Mesendoderm (in vitro differentiated cells): Measurements from ENCODE around the gene POC1A. TPM values are rescaled to one million over a fixed set of nuclear protein-coding genes. Genes with fewer than 3 reads are reported as not detected.

Source experiments
- DNase-seq: peaks from one replicate; pipeline ENCODE4 v3.0.0; 2013
- H2AK5ac ChIP-seq: 2 replicates; pipeline ENCODE4 v1.6.1; 2013; ENCODE audit warnings: low read length, inconsistent platforms
- H2BK120ac ChIP-seq: 2 replicates; pipeline ENCODE4 v1.6.1; 2013; ENCODE audit warnings: low read depth, mild to moderate bottlenecking, low read length, moderate library complexity, mixed read lengths
- H2BK15ac ChIP-seq: replicated peaks from 2 replicates; pipeline ENCODE4 v1.6.1; 2013; ENCODE audit warnings: low read depth, mild to moderate bottlenecking, moderate library complexity
- H2BK5ac ChIP-seq: 2 replicates; pipeline ENCODE4 v1.6.1; 2013; ENCODE audit warnings: low read length, inconsistent platforms
- H3K18ac ChIP-seq: 2 replicates; pipeline ENCODE4 v1.6.1; 2013; ENCODE audit warnings: mild to moderate bottlenecking, low read length, mixed read lengths
- H3K23ac ChIP-seq: one replicate; pipeline ENCODE4 v1.6.1; 2013; ENCODE audit warnings: low read length
- H3K27ac ChIP-seq: 2 replicates; pipeline ENCODE4 v1.5.1; 2013; ENCODE audit warnings: low read depth, mild to moderate bottlenecking, inconsistent platforms, low read length, moderate library complexity
- H3K27me3 ChIP-seq: 2 replicates; pipeline ENCODE4 v1.6.1; 2013; ENCODE audit warnings: low read length, control low read depth, mild to moderate bottlenecking, inconsistent platforms; ENCODE audit not compliant: insufficient read depth, poor library complexity
- H3K36me3 ChIP-seq: 2 replicates; pipeline ENCODE4 v1.6.1; 2013; ENCODE audit warnings: low read length, inconsistent platforms; ENCODE audit not compliant: control insufficient read depth, insufficient read depth
- H3K4ac ChIP-seq: one replicate; pipeline ENCODE4 v1.6.1; 2013; ENCODE audit warnings: low read depth, mild to moderate bottlenecking, low read length, moderate library complexity
- H3K4me1 ChIP-seq: 2 replicates; pipeline ENCODE4 v1.6.1; 2013; ENCODE audit warnings: low read depth, low read length, inconsistent platforms; ENCODE audit not compliant: control insufficient read depth
- H3K4me2 ChIP-seq: 2 replicates; pipeline ENCODE4 v1.6.1; 2013; ENCODE audit warnings: low read length
- H3K4me3 ChIP-seq: 2 replicates; pipeline ENCODE4 v1.5.1; 2013; ENCODE audit warnings: mild to moderate bottlenecking, low read length
- H3K56ac ChIP-seq: one replicate; pipeline ENCODE4 v1.6.1; 2013; ENCODE audit warnings: low read length
- H3K79me1 ChIP-seq: 2 replicates; pipeline ENCODE4 v1.6.1; 2013; ENCODE audit warnings: low read length, inconsistent platforms
- H3K79me2 ChIP-seq: 2 replicates; pipeline ENCODE4 v1.6.1; 2013; ENCODE audit warnings: mild to moderate bottlenecking, low read length; ENCODE audit not compliant: control insufficient read depth, insufficient read depth
- H3K9ac ChIP-seq: 2 replicates; pipeline ENCODE4 v1.6.1; 2013; ENCODE audit warnings: low read length, inconsistent platforms
- H4K5ac ChIP-seq: one replicate; pipeline ENCODE4 v1.6.1; 2013; ENCODE audit warnings: low read length
- H4K8ac ChIP-seq: one replicate; pipeline ENCODE4 v1.6.1; 2013; ENCODE audit warnings: low read depth, mild to moderate bottlenecking, control low read depth, low read length, moderate library complexity
- WGBS: extraction: QIAGEN DNeasy Blood & Tissue Kit; methylation state at CpG from one replicate; pipeline ENCODE4 v1.1.7; 2013; ENCODE audit warnings: low lambda C conversion rate, missing lambda C conversion rate; ENCODE audit not compliant: insufficient coverage; ENCODE audit errors: extremely low coverage; 5-methylcytosine and 5-hydroxymethylcytosine counted together
- polyA plus RNA-seq, 2 experiments: library from polyadenylated mRNA; stranded (reverse); fragments of 200-250 nt; gene quantifications; one replicate each; pipeline ENCODE4 v1.2.3, GENCODE V29; 2013

Gene POC1A
- 14.1 TPM for polyA plus RNA-seq (2013, experiment 1 of 2)
- 13.8 TPM for polyA plus RNA-seq (2013, experiment 2 of 2)

- WGBS = no CpG with 5 or more reads among the region's 83 CpGs
- Histone ChIP-seq H3K27ac (peak within 1 kb of the TSS; percentile 37), H3K79me1 (peaks cover 6% of the 10 kb centered on the region), H2BK120ac (no peak within 1 kb of the TSS), H3K4me1 (peaks cover 4% of the 10 kb centered on the region), H2BK5ac (peak within 1 kb of the TSS; percentile 65), H3K79me2 (no peaks in the 10 kb centered on the region), H2BK15ac (no peak within 1 kb of the TSS), H3K4me2 (peak within 1 kb of the TSS; percentile 80), H3K27me3 (no peaks in the 10 kb centered on the region), H3K23ac (no peak within 1 kb of the TSS), H3K18ac (peak within 1 kb of the TSS; percentile 85), H3K4ac (peak within 1 kb of the TSS; percentile 89), H3K56ac (peak within 1 kb of the TSS; percentile 93), H3K9ac (peak within 1 kb of the TSS; percentile 91), H2AK5ac (peak within 1 kb of the TSS; percentile 18), H4K8ac (no peak within 1 kb of the TSS), H3K36me3 (no peaks in the 10 kb centered on the region), H3K4me3 (peak within 1 kb of the TSS; percentile 79), H4K5ac (no peak within 1 kb of the TSS)
- DNase-seq = peak; percentile 98
Observed at GRCh38 chr3:52154135-52155094, at the start of gene POC1A. TSS of gene POC1A (minus strand) at chr3:52154423. CDS start at chr3:52154372, 51 bp downstream.

GRCh38 chr3:52203701-52204100, 49.5 kb upstream of the POC1A start:
- Histone ChIP-seq H3K4me2 (no peak overlapping the region), H4K8ac (no peak overlapping the region), H3K56ac (no peak overlapping the region), H3K79me1 (peaks cover 4% of the 10 kb centered on the region), H3K79me2 (no peaks in the 10 kb centered on the region), H3K27ac (no peak overlapping the region), H2BK5ac (no peak overlapping the region), H3K23ac (no peak overlapping the region), H4K5ac (no peak overlapping the region), H3K18ac (no peak overlapping the region), H3K4ac (no peak overlapping the region), H3K36me3 (peaks cover 22% of the 10 kb centered on the region), H2BK15ac (no peak overlapping the region), H3K4me1 (no peaks in the 10 kb centered on the region), H3K27me3 (no peaks in the 10 kb centered on the region), H2BK120ac (no peak overlapping the region), H3K9ac (no peak overlapping the region), H2AK5ac (no peak overlapping the region), H3K4me3 (no peak overlapping the region)
- WGBS = no CpG with 5 or more reads among the region's 1 CpG
- DNase-seq = no peak

GRCh38 chr3:52202384-52203077, 48.3 kb upstream of the POC1A start:
- no peak overlapping the region for H3K56ac ChIP-seq
- H3K79me2 ChIP-seq = peaks cover 3% of the 10 kb centered on the region
- no peak overlapping the region for H3K27ac ChIP-seq
- no peak overlapping the region for H3K4me2 ChIP-seq
- WGBS = no CpG with 5 or more reads among the region's 4 CpGs
- no peaks in the 10 kb centered on the region for H3K27me3 ChIP-seq
- no peak overlapping the region for H4K8ac ChIP-seq
- peaks cover 16% of the 10 kb centered on the region for H3K36me3 ChIP-seq
- no peak overlapping the region for H3K18ac ChIP-seq
- H3K9ac ChIP-seq = no peak overlapping the region
- H3K4me3 ChIP-seq = no peak overlapping the region
- H3K23ac ChIP-seq = no peak overlapping the region
- DNase-seq = no peak
- H3K79me1 ChIP-seq = peaks cover 7% of the 10 kb centered on the region
- H3K4ac ChIP-seq = no peak overlapping the region
- H2BK15ac ChIP-seq = no peak overlapping the region
- H2AK5ac ChIP-seq = no peak overlapping the region
- H2BK5ac ChIP-seq = no peak overlapping the region
- no peak overlapping the region for H2BK120ac ChIP-seq
- no peaks in the 10 kb centered on the region for H3K4me1 ChIP-seq
- H4K5ac ChIP-seq = no peak overlapping the region

GRCh38 chr3:52200981-52201679, 46.9 kb upstream of the POC1A start:
- no peaks in the 10 kb centered on the region for H3K27me3 ChIP-seq
- no peak overlapping the region for H3K23ac ChIP-seq
- no peak overlapping the region for H3K18ac ChIP-seq
- no peak overlapping the region for H2BK120ac ChIP-seq
- no peak overlapping the region for H2BK15ac ChIP-seq
- H3K4me3 ChIP-seq = no peak overlapping the region
- H4K8ac ChIP-seq = no peak overlapping the region
- H3K4me1 ChIP-seq = no peaks in the 10 kb centered on the region
- no peak overlapping the region for H3K4me2 ChIP-seq
- no peak overlapping the region for H3K27ac ChIP-seq
- no peak overlapping the region for H3K4ac ChIP-seq
- peaks cover 7% of the 10 kb centered on the region for H3K79me1 ChIP-seq
- WGBS = no CpG with 5 or more reads among the region's 5 CpGs
- H3K79me2 ChIP-seq = peaks cover 3% of the 10 kb centered on the region
- H3K36me3 ChIP-seq = peaks cover 14% of the 10 kb centered on the region
- H2AK5ac ChIP-seq = no peak overlapping the region
- no peak overlapping the region for H2BK5ac ChIP-seq
- no peak overlapping the region for H3K56ac ChIP-seq
- H3K9ac ChIP-seq = no peak overlapping the region
- DNase-seq = no peak
- H4K5ac ChIP-seq = no peak overlapping the region

GRCh38 chr3:52198643-52199608, 44.7 kb upstream of the POC1A start:
- Histone ChIP-seq H2AK5ac (no peak overlapping the region), H3K56ac (peak overlapping the region; percentile 98), H3K18ac (peak overlapping the region; percentile 51), H2BK15ac (no peak overlapping the region), H3K23ac (no peak overlapping the region), H2BK5ac (no peak overlapping the region), H3K9ac (peak overlapping the region; percentile 97), H2BK120ac (no peak overlapping the region), H3K27ac (no peak overlapping the region), H3K36me3 (peaks cover 5% of the 10 kb centered on the region), H3K4me3 (peak overlapping the region; percentile 91), H4K8ac (no peak overlapping the region), H3K79me1 (peaks cover 7% of the 10 kb centered on the region), H3K4me2 (peak overlapping the region; percentile 45), H3K27me3 (no peaks in the 10 kb centered on the region), H3K79me2 (peaks cover 3% of the 10 kb centered on the region), H4K5ac (no peak overlapping the region), H3K4me1 (no peaks in the 10 kb centered on the region), H3K4ac (no peak overlapping the region)
- WGBS = no CpG with 5 or more reads among the region's 14 CpGs
- no peak for DNase-seq
